ENCODE data around the gene NACC2. TPM values are rescaled to one million over a fixed set of nuclear protein-coding genes. Genes with fewer than 3 reads are reported as not detected.

Gene NACC2
- total and polyA plus RNA-seq, 4 donors = 4.8 to 17.8 (median 8.8) TPM

DNA sequence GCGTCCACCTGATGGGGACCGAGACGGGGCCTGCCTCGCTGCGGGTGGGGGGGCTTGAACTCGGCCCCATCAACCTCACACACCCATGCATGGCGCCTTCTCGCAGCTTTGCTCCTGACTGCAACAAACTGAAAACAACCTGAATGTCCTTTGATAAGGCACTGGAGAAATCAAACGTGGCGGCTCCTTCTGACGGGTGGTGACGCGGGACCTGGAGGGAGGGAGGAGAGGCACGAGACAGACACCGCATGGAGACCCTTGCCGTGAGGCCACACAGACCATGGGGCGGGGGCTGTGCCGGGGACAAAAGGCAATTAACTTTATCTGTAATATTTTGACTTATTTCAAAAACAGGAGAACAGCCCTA lies 48.6 kb downstream of the NACC2 start:
- DNase-seq (ENCODE audit: low spot score) = peak; percentile 31
- TF ChIP-seq, protein P1, sequence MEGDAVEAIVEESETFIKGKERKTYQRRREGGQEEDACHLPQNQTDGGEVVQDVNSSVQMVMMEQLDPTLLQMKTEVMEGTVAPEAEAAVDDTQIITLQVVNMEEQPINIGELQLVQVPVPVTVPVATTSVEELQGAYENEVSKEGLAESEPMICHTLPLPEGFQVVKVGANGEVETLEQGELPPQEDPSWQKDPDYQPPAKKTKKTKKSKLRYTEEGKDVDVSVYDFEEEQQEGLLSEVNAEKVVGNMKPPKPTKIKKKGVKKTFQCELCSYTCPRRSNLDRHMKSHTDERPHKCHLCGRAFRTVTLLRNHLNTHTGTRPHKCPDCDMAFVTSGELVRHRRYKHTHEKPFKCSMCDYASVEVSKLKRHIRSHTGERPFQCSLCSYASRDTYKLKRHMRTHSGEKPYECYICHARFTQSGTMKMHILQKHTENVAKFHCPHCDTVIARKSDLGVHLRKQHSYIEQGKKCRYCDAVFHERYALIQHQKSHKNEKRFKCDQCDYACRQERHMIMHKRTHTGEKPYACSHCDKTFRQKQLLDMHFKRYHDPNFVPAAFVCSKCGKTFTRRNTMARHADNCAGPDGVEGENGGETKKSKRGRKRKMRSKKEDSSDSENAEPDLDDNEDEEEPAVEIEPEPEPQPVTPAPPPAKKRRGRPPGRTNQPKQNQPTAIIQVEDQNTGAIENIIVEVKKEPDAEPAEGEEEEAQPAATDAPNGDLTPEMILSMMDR (IDR thresholded peaks at IDR 0.05; ENCODE audit: low read depth, low read length, missing input control) = no peak
- TF ChIP-seq TAF1 (conservative IDR thresholded peaks at IDR 0.05) = no peak
- TF ChIP-seq, protein P2, sequence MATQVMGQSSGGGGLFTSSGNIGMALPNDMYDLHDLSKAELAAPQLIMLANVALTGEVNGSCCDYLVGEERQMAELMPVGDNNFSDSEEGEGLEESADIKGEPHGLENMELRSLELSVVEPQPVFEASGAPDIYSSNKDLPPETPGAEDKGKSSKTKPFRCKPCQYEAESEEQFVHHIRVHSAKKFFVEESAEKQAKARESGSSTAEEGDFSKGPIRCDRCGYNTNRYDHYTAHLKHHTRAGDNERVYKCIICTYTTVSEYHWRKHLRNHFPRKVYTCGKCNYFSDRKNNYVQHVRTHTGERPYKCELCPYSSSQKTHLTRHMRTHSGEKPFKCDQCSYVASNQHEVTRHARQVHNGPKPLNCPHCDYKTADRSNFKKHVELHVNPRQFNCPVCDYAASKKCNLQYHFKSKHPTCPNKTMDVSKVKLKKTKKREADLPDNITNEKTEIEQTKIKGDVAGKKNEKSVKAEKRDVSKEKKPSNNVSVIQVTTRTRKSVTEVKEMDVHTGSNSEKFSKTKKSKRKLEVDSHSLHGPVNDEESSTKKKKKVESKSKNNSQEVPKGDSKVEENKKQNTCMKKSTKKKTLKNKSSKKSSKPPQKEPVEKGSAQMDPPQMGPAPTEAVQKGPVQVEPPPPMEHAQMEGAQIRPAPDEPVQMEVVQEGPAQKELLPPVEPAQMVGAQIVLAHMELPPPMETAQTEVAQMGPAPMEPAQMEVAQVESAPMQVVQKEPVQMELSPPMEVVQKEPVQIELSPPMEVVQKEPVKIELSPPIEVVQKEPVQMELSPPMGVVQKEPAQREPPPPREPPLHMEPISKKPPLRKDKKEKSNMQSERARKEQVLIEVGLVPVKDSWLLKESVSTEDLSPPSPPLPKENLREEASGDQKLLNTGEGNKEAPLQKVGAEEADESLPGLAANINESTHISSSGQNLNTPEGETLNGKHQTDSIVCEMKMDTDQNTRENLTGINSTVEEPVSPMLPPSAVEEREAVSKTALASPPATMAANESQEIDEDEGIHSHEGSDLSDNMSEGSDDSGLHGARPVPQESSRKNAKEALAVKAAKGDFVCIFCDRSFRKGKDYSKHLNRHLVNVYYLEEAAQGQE (IDR thresholded peaks at IDR 0.05) = no peak
- TF ChIP-seq JUND (IDR thresholded peaks at IDR 0.05) = no peak
- no peak for TF ChIP-seq GABPA (IDR thresholded peaks at IDR 0.05 in 1 of 2, conservative IDR thresholded peaks at IDR 0.05 in 1 of 2)
- TF ChIP-seq HNF4A (conservative IDR thresholded peaks at IDR 0.05) = no peak
- TF ChIP-seq YY1 (IDR thresholded peaks at IDR 0.05) = no peak
- no peak for TF ChIP-seq FOXA1 (IDR thresholded peaks at IDR 0.05)
- TF ChIP-seq HNF4G (IDR thresholded peaks at IDR 0.05) = no peak
- TF ChIP-seq, protein P3, sequence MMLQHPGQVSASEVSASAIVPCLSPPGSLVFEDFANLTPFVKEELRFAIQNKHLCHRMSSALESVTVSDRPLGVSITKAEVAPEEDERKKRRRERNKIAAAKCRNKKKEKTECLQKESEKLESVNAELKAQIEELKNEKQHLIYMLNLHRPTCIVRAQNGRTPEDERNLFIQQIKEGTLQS (IDR thresholded peaks at IDR 0.05) = no peak
- TF ChIP-seq, protein P4, sequence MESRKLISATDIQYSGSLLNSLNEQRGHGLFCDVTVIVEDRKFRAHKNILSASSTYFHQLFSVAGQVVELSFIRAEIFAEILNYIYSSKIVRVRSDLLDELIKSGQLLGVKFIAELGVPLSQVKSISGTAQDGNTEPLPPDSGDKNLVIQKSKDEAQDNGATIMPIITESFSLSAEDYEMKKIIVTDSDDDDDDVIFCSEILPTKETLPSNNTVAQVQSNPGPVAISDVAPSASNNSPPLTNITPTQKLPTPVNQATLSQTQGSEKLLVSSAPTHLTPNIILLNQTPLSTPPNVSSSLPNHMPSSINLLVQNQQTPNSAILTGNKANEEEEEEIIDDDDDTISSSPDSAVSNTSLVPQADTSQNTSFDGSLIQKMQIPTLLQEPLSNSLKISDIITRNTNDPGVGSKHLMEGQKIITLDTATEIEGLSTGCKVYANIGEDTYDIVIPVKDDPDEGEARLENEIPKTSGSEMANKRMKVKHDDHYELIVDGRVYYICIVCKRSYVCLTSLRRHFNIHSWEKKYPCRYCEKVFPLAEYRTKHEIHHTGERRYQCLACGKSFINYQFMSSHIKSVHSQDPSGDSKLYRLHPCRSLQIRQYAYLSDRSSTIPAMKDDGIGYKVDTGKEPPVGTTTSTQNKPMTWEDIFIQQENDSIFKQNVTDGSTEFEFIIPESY (IDR thresholded peaks at IDR 0.05) = no peak
- no peak for TF ChIP-seq NR2F2 (IDR thresholded peaks at IDR 0.05)
- TF ChIP-seq, protein P5, sequence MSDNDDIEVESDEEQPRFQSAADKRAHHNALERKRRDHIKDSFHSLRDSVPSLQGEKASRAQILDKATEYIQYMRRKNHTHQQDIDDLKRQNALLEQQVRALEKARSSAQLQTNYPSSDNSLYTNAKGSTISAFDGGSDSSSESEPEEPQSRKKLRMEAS (IDR thresholded peaks at IDR 0.05) = no peak
- no peak for TF ChIP-seq FOXA2 (IDR thresholded peaks at IDR 0.05)
- no peaks in the 10 kb centered on the region for H3K27me3 ChIP-seq (ENCODE audit: control insufficient read depth in 4 of 4, insufficient read depth in 4 of 4, low read length in 3 of 4)
- peak overlapping the region in 1 of 2 donors; percentile 42 for H3K27ac ChIP-seq (ENCODE audit: low read depth in 1 of 2, low read length in 2 of 2)
- 81% methylated on average over 18 of the region's 18 CpGs for WGBS
- no peak overlapping the region for H3K4me3 ChIP-seq (ENCODE audit: low read depth in 1 of 3, low read length in 3 of 3)
- peaks cover 3 to 27% (median 13%) of the 10 kb centered on the region in 4 donors for H3K36me3 ChIP-seq (ENCODE audit: control insufficient read depth in 4 of 4, insufficient read depth in 3 of 4, low read depth in 1 of 4, low read length in 3 of 4)
- H3K9me3 ChIP-seq (ENCODE audit: control insufficient read depth in 4 of 4, low read length in 3 of 4) = no peaks in the 10 kb centered on the region
- no peak overlapping the region for H3K9ac ChIP-seq (ENCODE audit: low read depth in 1 of 2, low read length in 2 of 2)
- H3K4me1 ChIP-seq (ENCODE audit: control insufficient read depth in 4 of 4, insufficient read depth in 4 of 4, low read length in 3 of 4) = no peaks in the 10 kb centered on the region

Measured in liver (tissue), 9 donors.